ENCODE measurements around the gene C17orf113.

- TF ChIP-seq, protein P1, sequence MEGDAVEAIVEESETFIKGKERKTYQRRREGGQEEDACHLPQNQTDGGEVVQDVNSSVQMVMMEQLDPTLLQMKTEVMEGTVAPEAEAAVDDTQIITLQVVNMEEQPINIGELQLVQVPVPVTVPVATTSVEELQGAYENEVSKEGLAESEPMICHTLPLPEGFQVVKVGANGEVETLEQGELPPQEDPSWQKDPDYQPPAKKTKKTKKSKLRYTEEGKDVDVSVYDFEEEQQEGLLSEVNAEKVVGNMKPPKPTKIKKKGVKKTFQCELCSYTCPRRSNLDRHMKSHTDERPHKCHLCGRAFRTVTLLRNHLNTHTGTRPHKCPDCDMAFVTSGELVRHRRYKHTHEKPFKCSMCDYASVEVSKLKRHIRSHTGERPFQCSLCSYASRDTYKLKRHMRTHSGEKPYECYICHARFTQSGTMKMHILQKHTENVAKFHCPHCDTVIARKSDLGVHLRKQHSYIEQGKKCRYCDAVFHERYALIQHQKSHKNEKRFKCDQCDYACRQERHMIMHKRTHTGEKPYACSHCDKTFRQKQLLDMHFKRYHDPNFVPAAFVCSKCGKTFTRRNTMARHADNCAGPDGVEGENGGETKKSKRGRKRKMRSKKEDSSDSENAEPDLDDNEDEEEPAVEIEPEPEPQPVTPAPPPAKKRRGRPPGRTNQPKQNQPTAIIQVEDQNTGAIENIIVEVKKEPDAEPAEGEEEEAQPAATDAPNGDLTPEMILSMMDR (IDR thresholded peaks at IDR 0.05 in 8 of 11, conservative IDR thresholded peaks at IDR 0.05 in 3 of 11), result no peak
- TF ChIP-seq POLR2AphosphoS5 (IDR thresholded peaks at IDR 0.05) (no peak), POLR2A (IDR thresholded peaks at IDR 0.05) (no peak)
Measured at GRCh38 chr17:42040818-42041217, 9.6 kb downstream of the C17orf113 start.

All from spleen (tissue), 7 donors.